NCI-H748 (cell line): Measurements from ENCODE around the gene COL6A3.
"Not testable (repeated sequence)": the region's sequence is repeated elsewhere in the genome, so short reads cannot be mapped to it uniquely, and the experiment has no call there.

Experiments
- DNase-seq: peaks from one replicate; lab custom pipeline; 2025; ENCODE audit not compliant: unreplicated experiment; lab: John Stamatoyannopoulos, UW

The COL6A3 gene

GRCh38 chr2:237320801-237321560 lies 93.0 kb downstream of the COL6A3 start:
- DNase-seq = no peak

GRCh38 chr2:237319887-237320286 lies 94.1 kb downstream of the COL6A3 start:
- no peak for DNase-seq

GRCh38 chr2:237319086-237319820 lies 94.7 kb downstream of the COL6A3 start:
- no peak for DNase-seq

- no peak for DNase-seq
Observed at GRCh38 chr2:237316339-237316738, 97.6 kb downstream of the COL6A3 start.

GRCh38 chr2:237315829-237316225 lies 98.1 kb downstream of the COL6A3 start:
- no peak for DNase-seq

GRCh38 chr2:237315170-237315828 lies 98.7 kb downstream of the COL6A3 start:
- DNase-seq = no peak

- no peak for DNase-seq
Observed at GRCh38 chr2:237314681-237315080, 99.3 kb downstream of the COL6A3 start.

GRCh38 chr2:237314198-237314597 lies 99.8 kb downstream of the COL6A3 start:
- DNase-seq = no peak

- no peak for DNase-seq
Observed at GRCh38 chr2:237312021-237312755, 101.8 kb downstream of the COL6A3 start.

GRCh38 chr2:237310515-237311114 lies 103.3 kb downstream of the COL6A3 start:
- DNase-seq = no peak

GRCh38 chr2:237309416-237309815 lies 104.5 kb downstream of the COL6A3 start:
- no peak for DNase-seq

- no peak for DNase-seq
Observed at GRCh38 chr2:237309011-237309410, 105.0 kb downstream of the COL6A3 start.

GRCh38 chr2:237307474-237307873 lies 106.5 kb downstream of the COL6A3 start:
- DNase-seq = no peak

GRCh38 chr2:237306787-237307170 lies 107.2 kb downstream of the COL6A3 start:
- no peak for DNase-seq

GRCh38 chr2:237306083-237306786 lies 107.7 kb downstream of the COL6A3 start:
- DNase-seq = no peak

- no peak for DNase-seq
Observed at GRCh38 chr2:237305579-237305978, 108.4 kb downstream of the COL6A3 start.

GRCh38 chr2:237304763-237305514 lies 109.0 kb downstream of the COL6A3 start:
- DNase-seq = no peak

- DNase-seq = not testable (repeated sequence)
Observed at GRCh38 chr2:237303244-237303643, 110.7 kb downstream of the COL6A3 start.

- DNase-seq = no peak
Observed at GRCh38 chr2:237301595-237301994, 112.4 kb downstream of the COL6A3 start.

GRCh38 chr2:237300739-237301138 lies 113.2 kb downstream of the COL6A3 start:
- DNase-seq = no peak
